PC-9 (cell line): ENCODE results near the gene ASPA.

Experiments
- EZH2 ChIP-seq: fragments of 200-600 bp; sonication (generic); IDR thresholded peaks from 2 replicates; pipeline ENCODE4 v1.8.0; 2017; ENCODE audit warnings: antibody characterized with exemption, low read depth
- TF ChIP-seq, protein P1 (sequence below): fragments of 200-600 bp; sonication (generic); conservative IDR thresholded peaks from 2 replicates; pipeline ENCODE4 v1.6.1; 2017; ENCODE audit warnings: mixed run types, antibody characterized with exemption, mild to moderate bottlenecking, moderate library complexity

DNA sequence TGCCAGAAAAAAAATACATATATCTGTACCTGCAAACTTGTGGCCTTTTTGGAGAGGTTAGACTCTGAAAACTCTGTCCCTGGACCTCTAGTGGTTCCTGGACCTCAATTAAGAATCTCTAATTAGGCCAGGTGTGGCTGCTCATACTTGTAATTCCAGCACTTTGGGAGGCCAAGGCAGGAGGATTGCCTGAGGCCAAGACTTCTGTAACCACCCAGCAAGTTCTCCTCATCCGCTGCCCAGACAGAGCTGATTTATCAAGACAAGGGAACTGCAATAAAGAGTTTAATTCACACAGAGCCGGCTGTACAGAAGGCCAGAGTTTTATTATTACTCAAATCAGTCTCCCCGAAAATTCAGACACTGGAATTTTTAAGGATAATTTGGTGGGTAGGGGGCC is 4.2 kb downstream of the ASPA start:
- TF ChIP-seq, protein P1, sequence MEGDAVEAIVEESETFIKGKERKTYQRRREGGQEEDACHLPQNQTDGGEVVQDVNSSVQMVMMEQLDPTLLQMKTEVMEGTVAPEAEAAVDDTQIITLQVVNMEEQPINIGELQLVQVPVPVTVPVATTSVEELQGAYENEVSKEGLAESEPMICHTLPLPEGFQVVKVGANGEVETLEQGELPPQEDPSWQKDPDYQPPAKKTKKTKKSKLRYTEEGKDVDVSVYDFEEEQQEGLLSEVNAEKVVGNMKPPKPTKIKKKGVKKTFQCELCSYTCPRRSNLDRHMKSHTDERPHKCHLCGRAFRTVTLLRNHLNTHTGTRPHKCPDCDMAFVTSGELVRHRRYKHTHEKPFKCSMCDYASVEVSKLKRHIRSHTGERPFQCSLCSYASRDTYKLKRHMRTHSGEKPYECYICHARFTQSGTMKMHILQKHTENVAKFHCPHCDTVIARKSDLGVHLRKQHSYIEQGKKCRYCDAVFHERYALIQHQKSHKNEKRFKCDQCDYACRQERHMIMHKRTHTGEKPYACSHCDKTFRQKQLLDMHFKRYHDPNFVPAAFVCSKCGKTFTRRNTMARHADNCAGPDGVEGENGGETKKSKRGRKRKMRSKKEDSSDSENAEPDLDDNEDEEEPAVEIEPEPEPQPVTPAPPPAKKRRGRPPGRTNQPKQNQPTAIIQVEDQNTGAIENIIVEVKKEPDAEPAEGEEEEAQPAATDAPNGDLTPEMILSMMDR: no peak
- TF ChIP-seq EZH2: no peak
